Measurements from ENCODE around the gene GLYAT.

Gene GLYAT

GRCh38 chr11:58774164-58774593 is 42.4 kb upstream of the GLYAT start:
- no peak overlapping the region for H3K4me3 ChIP-seq (ENCODE audit: low read depth, low read length)
- CTCF ChIA-PET, result interaction anchor here (0.5 to 2.8 kb wide), 2 partner anchors 14 to 264 kb away, joined by 3 to 10 read pairs; no protein-coding TSS in a partner anchor
- POLR2A ChIA-PET, result no interaction called here
- H3K9me3 ChIP-seq (ENCODE audit: control insufficient read depth, insufficient read depth, low read depth, low read length), result no peaks in the 10 kb centered on the region
- H3K27ac ChIP-seq (ENCODE audit: extremely low read depth, low read depth, low read length), result no peak overlapping the region
- H3K36me3 ChIP-seq (ENCODE audit: control insufficient read depth in 2 of 2, insufficient read depth in 1 of 2, low read length in 2 of 2), result no peaks in the 10 kb centered on the region
- no peaks in the 10 kb centered on the region for H3K4me1 ChIP-seq (ENCODE audit: control insufficient read depth, insufficient read depth, low read length)
- TF ChIP-seq ZNF391 (tag by site-specific recombination; IDR thresholded peaks at IDR 0.05; ENCODE audit: borderline replicate concordance, low read depth), result no peak
- TF ChIP-seq ZNF274 (IDR thresholded peaks at IDR 0.05; ENCODE audit: low read length), result no peak
- TF ChIP-seq ZNF274 (tag by site-specific recombination; IDR thresholded peaks at IDR 0.05; ENCODE audit: borderline replicate concordance), result no peak
- no peak for TF ChIP-seq ZNF211 (tag by site-specific recombination; IDR thresholded peaks at IDR 0.05; ENCODE audit: low read depth)
- TF ChIP-seq YY2 (tag by site-specific recombination; IDR thresholded peaks at IDR 0.05), result no peak
- no peak for TF ChIP-seq ZNF366 (tag by site-specific recombination; conservative IDR thresholded peaks at IDR 0.05)
- TF ChIP-seq ZBTB6 (tag by site-specific recombination; IDR thresholded peaks at IDR 0.05), result no peak
- no peak for TF ChIP-seq ZNF248 (tag by site-specific recombination; IDR thresholded peaks at IDR 0.05)
- no peak for TF ChIP-seq BCL11A (tag by site-specific recombination; IDR thresholded peaks at IDR 0.05; ENCODE audit: low read depth)
- no peak for TF ChIP-seq ZNF266 (tag by site-specific recombination; IDR thresholded peaks at IDR 0.05; ENCODE audit: low read depth)
- no peak for TF ChIP-seq PATZ1 (tag by site-specific recombination; IDR thresholded peaks at IDR 0.05)
- no peak for TF ChIP-seq ZBTB20 (tag by site-specific recombination; IDR thresholded peaks at IDR 0.05)
- TF ChIP-seq, protein P1, sequence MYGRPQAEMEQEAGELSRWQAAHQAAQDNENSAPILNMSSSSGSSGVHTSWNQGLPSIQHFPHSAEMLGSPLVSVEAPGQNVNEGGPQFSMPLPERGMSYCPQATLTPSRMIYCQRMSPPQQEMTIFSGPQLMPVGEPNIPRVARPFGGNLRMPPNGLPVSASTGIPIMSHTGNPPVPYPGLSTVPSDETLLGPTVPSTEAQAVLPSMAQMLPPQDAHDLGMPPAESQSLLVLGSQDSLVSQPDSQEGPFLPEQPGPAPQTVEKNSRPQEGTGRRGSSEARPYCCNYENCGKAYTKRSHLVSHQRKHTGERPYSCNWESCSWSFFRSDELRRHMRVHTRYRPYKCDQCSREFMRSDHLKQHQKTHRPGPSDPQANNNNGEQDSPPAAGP (tag by site-specific recombination; IDR thresholded peaks at IDR 0.05), result no peak
- no peak for TF ChIP-seq ZNF239 (tag by site-specific recombination; IDR thresholded peaks at IDR 0.05)

DNA sequence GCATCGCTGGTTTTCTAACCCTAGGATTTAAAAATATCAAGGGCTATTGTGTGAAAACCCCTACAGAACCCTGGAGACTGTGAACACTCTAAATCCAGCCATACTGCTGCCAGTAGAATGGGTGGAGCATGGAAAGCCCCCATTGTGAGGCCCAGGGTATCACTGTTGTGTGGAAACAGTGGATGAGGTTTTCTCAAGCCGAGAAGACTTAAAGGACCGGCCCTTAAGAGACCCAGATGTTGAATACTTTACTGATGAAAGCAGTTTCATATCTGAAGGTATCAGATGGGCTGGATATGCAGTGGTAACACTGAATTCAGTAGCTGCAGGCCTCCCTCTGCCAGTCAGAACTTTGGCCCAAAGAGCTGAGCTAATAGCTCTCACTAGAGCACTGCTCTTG is 41.6 kb upstream of the GLYAT start:
- Histone ChIP-seq H3K9me3 (ENCODE audit: control insufficient read depth, insufficient read depth, low read depth, low read length) (no peaks in the 10 kb centered on the region), H3K36me3 (ENCODE audit: control insufficient read depth in 2 of 2, insufficient read depth in 1 of 2, low read length in 2 of 2) (no peaks in the 10 kb centered on the region), H3K4me1 (ENCODE audit: control insufficient read depth, insufficient read depth, low read length) (no peaks in the 10 kb centered on the region), H3K27ac (ENCODE audit: extremely low read depth, low read depth, low read length) (no peak overlapping the region), H3K4me3 (ENCODE audit: low read depth, low read length) (no peak overlapping the region)
- ChIA-PET POLR2A (no interaction called here), CTCF (interaction anchor here (0.6 to 1.0 kb wide), 2 partner anchors 17 to 95 kb away, joined by 3 read pairs; no protein-coding TSS in a partner anchor)
- TF ChIP-seq ZNF341 (tag by site-specific recombination; IDR thresholded peaks at IDR 0.05; ENCODE audit: low read depth), result no peak
- TF ChIP-seq AEBP2 (tag by site-specific recombination; IDR thresholded peaks at IDR 0.05; ENCODE audit: borderline replicate concordance), result no peak
- no peak for TF ChIP-seq ZBTB20 (tag by site-specific recombination; IDR thresholded peaks at IDR 0.05)
- no peak for TF ChIP-seq ZNF132 (tag by site-specific recombination; IDR thresholded peaks at IDR 0.05; ENCODE audit: borderline replicate concordance)
- TF ChIP-seq, protein P2, sequence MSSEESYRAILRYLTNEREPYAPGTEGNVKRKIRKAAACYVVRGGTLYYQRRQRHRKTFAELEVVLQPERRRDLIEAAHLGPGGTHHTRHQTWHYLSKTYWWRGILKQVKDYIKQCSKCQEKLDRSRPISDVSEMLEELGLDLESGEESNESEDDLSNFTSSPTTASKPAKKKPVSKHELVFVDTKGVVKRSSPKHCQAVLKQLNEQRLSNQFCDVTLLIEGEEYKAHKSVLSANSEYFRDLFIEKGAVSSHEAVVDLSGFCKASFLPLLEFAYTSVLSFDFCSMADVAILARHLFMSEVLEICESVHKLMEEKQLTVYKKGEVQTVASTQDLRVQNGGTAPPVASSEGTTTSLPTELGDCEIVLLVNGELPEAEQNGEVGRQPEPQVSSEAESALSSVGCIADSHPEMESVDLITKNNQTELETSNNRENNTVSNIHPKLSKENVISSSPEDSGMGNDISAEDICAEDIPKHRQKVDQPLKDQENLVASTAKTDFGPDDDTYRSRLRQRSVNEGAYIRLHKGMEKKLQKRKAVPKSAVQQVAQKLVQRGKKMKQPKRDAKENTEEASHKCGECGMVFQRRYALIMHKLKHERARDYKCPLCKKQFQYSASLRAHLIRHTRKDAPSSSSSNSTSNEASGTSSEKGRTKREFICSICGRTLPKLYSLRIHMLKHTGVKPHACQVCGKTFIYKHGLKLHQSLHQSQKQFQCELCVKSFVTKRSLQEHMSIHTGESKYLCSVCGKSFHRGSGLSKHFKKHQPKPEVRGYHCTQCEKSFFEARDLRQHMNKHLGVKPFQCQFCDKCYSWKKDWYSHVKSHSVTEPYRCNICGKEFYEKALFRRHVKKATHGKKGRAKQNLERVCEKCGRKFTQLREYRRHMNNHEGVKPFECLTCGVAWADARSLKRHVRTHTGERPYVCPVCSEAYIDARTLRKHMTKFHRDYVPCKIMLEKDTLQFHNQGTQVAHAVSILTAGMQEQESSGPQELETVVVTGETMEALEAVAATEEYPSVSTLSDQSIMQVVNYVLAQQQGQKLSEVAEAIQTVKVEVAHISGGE (tag by site-specific recombination; conservative IDR thresholded peaks at IDR 0.05; ENCODE audit: low read depth), result no peak
- TF ChIP-seq ZNF600 (tag by site-specific recombination; IDR thresholded peaks at IDR 0.05), result no peak
- no peak for TF ChIP-seq ZNF658 (tag by site-specific recombination; IDR thresholded peaks at IDR 0.05)
- no peak for TF ChIP-seq ZNF596 (tag by site-specific recombination; IDR thresholded peaks at IDR 0.05)
- TF ChIP-seq ZBTB17 (tag by site-specific recombination; IDR thresholded peaks at IDR 0.05), result no peak
- no peak for TF ChIP-seq GLIS1 (tag by site-specific recombination; IDR thresholded peaks at IDR 0.05)
- TF ChIP-seq ZNF114 (tag by site-specific recombination; IDR thresholded peaks at IDR 0.05), result no peak
- no peak for TF ChIP-seq ZNF404 (tag by site-specific recombination; IDR thresholded peaks at IDR 0.05)
- no peak for TF ChIP-seq ZBTB44 (tag by site-specific recombination; IDR thresholded peaks at IDR 0.05)
